GM12864 (cell line): ENCODE data around the gene FARSB.
A peak's percentile ranks its signal among the peaks of the same experiment; 100 is the strongest.

Experiments used
- DNase-seq: peaks from one replicate; pipeline ENCODE4 v3.0.0-alpha.2; 2011; ENCODE audit warnings: low read depth
- H3K4me3 ChIP-seq: 2 replicates; pipeline ENCODE4 v1.5.1; 2011; ENCODE audit warnings: mild to moderate bottlenecking, low read depth, low read length, control low read depth
- TF ChIP-seq, protein P1 (sequence below): IDR thresholded peaks from 2 replicates; pipeline ENCODE4 v1.5.1; 2011; ENCODE audit warnings: low read depth, mild to moderate bottlenecking, moderate library complexity, low read length, control low read depth, inconsistent platforms; ENCODE audit errors: missing control alignments

FARSB gene

GRCh38 chr2:222622910-222623309, 33.0 kb downstream of the FARSB start:
- DNase-seq, result no peak
- no peak overlapping the region for H3K4me3 ChIP-seq
- TF ChIP-seq, protein P1, sequence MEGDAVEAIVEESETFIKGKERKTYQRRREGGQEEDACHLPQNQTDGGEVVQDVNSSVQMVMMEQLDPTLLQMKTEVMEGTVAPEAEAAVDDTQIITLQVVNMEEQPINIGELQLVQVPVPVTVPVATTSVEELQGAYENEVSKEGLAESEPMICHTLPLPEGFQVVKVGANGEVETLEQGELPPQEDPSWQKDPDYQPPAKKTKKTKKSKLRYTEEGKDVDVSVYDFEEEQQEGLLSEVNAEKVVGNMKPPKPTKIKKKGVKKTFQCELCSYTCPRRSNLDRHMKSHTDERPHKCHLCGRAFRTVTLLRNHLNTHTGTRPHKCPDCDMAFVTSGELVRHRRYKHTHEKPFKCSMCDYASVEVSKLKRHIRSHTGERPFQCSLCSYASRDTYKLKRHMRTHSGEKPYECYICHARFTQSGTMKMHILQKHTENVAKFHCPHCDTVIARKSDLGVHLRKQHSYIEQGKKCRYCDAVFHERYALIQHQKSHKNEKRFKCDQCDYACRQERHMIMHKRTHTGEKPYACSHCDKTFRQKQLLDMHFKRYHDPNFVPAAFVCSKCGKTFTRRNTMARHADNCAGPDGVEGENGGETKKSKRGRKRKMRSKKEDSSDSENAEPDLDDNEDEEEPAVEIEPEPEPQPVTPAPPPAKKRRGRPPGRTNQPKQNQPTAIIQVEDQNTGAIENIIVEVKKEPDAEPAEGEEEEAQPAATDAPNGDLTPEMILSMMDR, result no peak

GRCh38 chr2:222621893-222622292, 34.0 kb downstream of the FARSB start:
- no peak for DNase-seq
- no peak overlapping the region for H3K4me3 ChIP-seq
- TF ChIP-seq, protein P1, result no peak

DNA sequence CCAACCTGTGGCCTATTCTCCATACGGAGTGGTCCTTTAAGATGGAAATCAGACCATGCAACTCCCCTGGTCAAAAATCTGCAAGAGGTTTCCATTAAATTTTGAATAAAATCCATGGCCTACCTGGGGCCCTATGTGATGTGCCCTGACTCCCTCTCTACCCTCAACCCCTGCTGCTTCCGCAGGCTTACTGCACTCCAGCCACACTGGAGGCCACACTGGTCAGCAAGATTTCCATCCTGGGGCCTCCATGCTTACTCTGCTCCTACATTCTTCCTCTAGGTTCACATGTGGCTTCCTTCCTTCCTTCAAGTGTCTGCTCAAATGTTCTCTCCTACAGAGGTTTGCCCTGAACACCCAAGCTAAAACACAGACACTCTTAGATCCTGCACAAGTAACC, 40.6 kb downstream of the FARSB start:
- H3K4me3 ChIP-seq, result no peak overlapping the region
- DNase-seq, result no peak
- TF ChIP-seq, protein P1, result no peak

GRCh38 chr2:222613715-222614331, 42.1 kb downstream of the FARSB start:
- TF ChIP-seq, protein P1, result peak; percentile 79
- no peak overlapping the region for H3K4me3 ChIP-seq
- DNase-seq, result peak; percentile 10

GRCh38 chr2:222611684-222612083, 44.2 kb downstream of the FARSB start:
- no peak for DNase-seq
- no peak overlapping the region for H3K4me3 ChIP-seq
- TF ChIP-seq, protein P1, result no peak

DNA sequence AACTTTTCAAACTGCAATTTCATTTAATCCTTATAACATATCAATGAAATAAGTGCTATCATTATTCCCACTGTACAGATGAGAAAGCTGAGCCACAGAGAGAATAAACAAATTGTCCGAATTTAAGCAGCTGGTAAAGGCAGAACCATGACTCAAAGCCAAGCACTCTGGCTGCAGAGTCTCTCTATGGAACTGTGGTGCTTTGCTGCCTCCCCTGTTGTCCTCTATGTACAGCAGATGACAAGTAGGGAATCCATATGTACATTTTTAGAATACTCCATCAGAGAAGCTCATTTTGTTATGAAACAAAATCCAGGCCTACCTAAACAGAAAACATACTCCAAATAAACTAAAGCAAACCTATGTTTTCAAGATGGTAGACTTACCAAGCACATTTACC, 45.1 kb downstream of the FARSB start:
- DNase-seq, result no peak
- H3K4me3 ChIP-seq, result no peak overlapping the region
- TF ChIP-seq, protein P1, result peak; percentile 8

GRCh38 chr2:222609381-222609780, 46.5 kb downstream of the FARSB start:
- H3K4me3 ChIP-seq, result no peak overlapping the region
- TF ChIP-seq, protein P1, result no peak
- no peak for DNase-seq
